Gastroesophageal sphincter (tissue), 4 donors: ENCODE data around the gene DCP1B. TPM values are rescaled to one million over a fixed set of nuclear protein-coding genes. Genes with fewer than 3 reads are reported as not detected.

ENCODE experiments used
- ATAC-seq: fragments of 150-250 bp; one replicate; pipeline ENCODE4 v1.9.1; 2016; ENCODE audit warnings: mild to moderate bottlenecking, moderate library complexity
- H3K27ac ChIP-seq, 4 donors: fragments of 200-600 bp; sonication (generic) in 3 of 4; 1 replicate in 3 of 4; 2 replicates in 1 of 4; pipeline ENCODE4 v1.5.1; 2016 to 2019
- H3K27me3 ChIP-seq: fragments of 200-600 bp; sonication (generic); one replicate; pipeline ENCODE4 v1.5.1; 2019
- H3K36me3 ChIP-seq, 2 donors: fragments of 200-600 bp; sonication (generic); one replicate each; pipeline ENCODE4 v1.5.1; 2019; ENCODE audit warnings: control low read depth in 1 of 2
- H3K4me1 ChIP-seq, 3 donors: fragments of 200-600 bp; sonication (generic); 1 replicate in 2 of 3; 2 replicates in 1 of 3; pipeline ENCODE4 v1.5.1; 2016 to 2019; ENCODE audit warnings: control low read depth in 2 of 3
- H3K4me3 ChIP-seq, 2 donors: fragments of 200-600 bp; sonication (generic); one replicate each; pipeline ENCODE4 v1.5.1; 2019; ENCODE audit warnings: mild to moderate bottlenecking in 1 of 2, moderate library complexity in 1 of 2
- H3K9me3 ChIP-seq, 3 donors: fragments of 200-600 bp; sonication (generic); one replicate each; pipeline ENCODE4 v1.5.1; 2017 to 2019; ENCODE audit warnings: control low read depth in 2 of 3
- CTCF ChIP-seq, 4 experiments: fragments of 200-600 bp in 2 of 4; fragments of 450-650 bp in 2 of 4; sonication (generic) in 1 of 4; IDR thresholded peaks; one replicate each; pipeline ENCODE4 v1.5.1; 2017 to 2019; ENCODE audit warnings: antibody characterized with exemption in 4 of 4, mild to moderate bottlenecking in 2 of 4, moderate library complexity in 2 of 4
- EP300 ChIP-seq: sonication (generic); formaldehyde crosslinking; IDR thresholded peaks from one replicate; pipeline ENCODE4 v1.6.1; 2017; ENCODE audit warnings: antibody characterized with exemption, mild to moderate bottlenecking
- POLR2A ChIP-seq, 2 donors: fragments of 450-650 bp; IDR thresholded peaks; one replicate each; pipeline ENCODE4 v1.6.1; 2017; ENCODE audit warnings: antibody characterized with exemption in 2 of 2, mild to moderate bottlenecking in 2 of 2, moderate library complexity in 1 of 2
- POLR2AphosphoS5 ChIP-seq: sonication (generic); formaldehyde crosslinking; IDR thresholded peaks from one replicate; pipeline ENCODE4 v1.6.1; 2017; ENCODE audit warnings: antibody characterized with exemption
- WGBS, 2 donors: methylation state at CpG; one replicate each; pipeline ENCODE4 v1.1.5; 2018; ENCODE audit warnings: low coverage in 1 of 2; 5-methylcytosine and 5-hydroxymethylcytosine counted together
- total RNA-seq, 4 donors: library from RNA; depleted of rRNA; stranded (reverse); fragments of >200 nt; gene quantifications; one replicate each; pipeline ENCODE4 v1.1.0, GENCODE V29; 2016

DCP1B gene
- total RNA-seq, 4 donors from 2014 or later = 26.1 to 30.4 (median 27.9) TPM

- WGBS, 2 donors = 16 to 30% methylated on average over 4 of the region's 4 CpGs
- TF ChIP-seq EP300 = no peak
- TF ChIP-seq POLR2A (IDR thresholded peaks at IDR 0.05) = no peak
- TF ChIP-seq CTCF (IDR thresholded peaks at IDR 0.05) = no peak
- TF ChIP-seq POLR2AphosphoS5 = no peak
- no peaks in the 10 kb centered on the region for H3K27me3 ChIP-seq
- H3K36me3 ChIP-seq = no peaks in the 10 kb centered on the region
- no peak overlapping the region for H3K27ac ChIP-seq
- no peak for ATAC-seq
- H3K4me1 ChIP-seq = no peaks in the 10 kb centered on the region
- H3K4me3 ChIP-seq = no peak overlapping the region
- peaks cover 0 to 4% (median 0%) of the 10 kb centered on the region in 3 donors for H3K9me3 ChIP-seq
These were observed 23.1 kb upstream of the DCP1B start for GRCh38 chr12:2027351-2027750.

- 29 to 80% methylated on average over 1 to 3 of the region's 3 CpGs for WGBS, 2 donors
- ATAC-seq = no peak
- no peak overlapping the region for H3K4me3 ChIP-seq
- H3K27ac ChIP-seq = no peak overlapping the region
- no peaks in the 10 kb centered on the region for H3K4me1 ChIP-seq
- H3K27me3 ChIP-seq = no peaks in the 10 kb centered on the region
- H3K9me3 ChIP-seq = peaks cover 0 to 4% (median 0%) of the 10 kb centered on the region in 3 donors
- no peaks in the 10 kb centered on the region for H3K36me3 ChIP-seq
- TF ChIP-seq EP300 (no peak), POLR2AphosphoS5 (no peak), CTCF (IDR thresholded peaks at IDR 0.05) (no peak), POLR2A (IDR thresholded peaks at IDR 0.05) (no peak)
These were observed 19.1 kb upstream of the DCP1B start for GRCh38 chr12:2023365-2023764.

GRCh38 chr12:2020511-2020910 lies 16.3 kb upstream of the DCP1B start:
- Histone ChIP-seq H3K9me3 (peaks cover 0 to 4% (median 0%) of the 10 kb centered on the region in 3 donors), H3K4me1 (no peaks in the 10 kb centered on the region), H3K27me3 (no peaks in the 10 kb centered on the region), H3K27ac (no peak overlapping the region), H3K36me3 (no peaks in the 10 kb centered on the region), H3K4me3 (no peak overlapping the region)
- WGBS, 2 donors = 89 to 100% methylated on average over 1 to 3 of the region's 3 CpGs
- ATAC-seq = no peak
- TF ChIP-seq CTCF (IDR thresholded peaks at IDR 0.05) = no peak

GRCh38 chr12:2019126-2019525 lies 14.9 kb upstream of the DCP1B start:
- WGBS, 2 donors = 100% methylated on average over 1 to 2 of the region's 2 CpGs
- ATAC-seq = no peak
- Histone ChIP-seq H3K27ac (no peak overlapping the region), H3K4me3 (no peak overlapping the region), H3K4me1 (peaks cover 4 to 7% (median 5%) of the 10 kb centered on the region in 3 donors), H3K9me3 (peaks cover 0 to under 1% (median 0%) of the 10 kb centered on the region in 3 donors), H3K27me3 (no peaks in the 10 kb centered on the region), H3K36me3 (no peaks in the 10 kb centered on the region)
- TF ChIP-seq EP300 = no peak
- TF ChIP-seq POLR2AphosphoS5 = no peak
- no peak for TF ChIP-seq POLR2A (IDR thresholded peaks at IDR 0.05)
- TF ChIP-seq CTCF (IDR thresholded peaks at IDR 0.05) = no peak

GRCh38 chr12:2018391-2018790 lies 14.1 kb upstream of the DCP1B start:
- no peak for TF ChIP-seq POLR2A (IDR thresholded peaks at IDR 0.05)
- Histone ChIP-seq H3K27ac (no peak overlapping the region), H3K9me3 (no peaks in the 10 kb centered on the region), H3K36me3 (no peaks in the 10 kb centered on the region), H3K4me1 (peaks cover 5 to 14% (median 6%) of the 10 kb centered on the region in 3 donors), H3K4me3 (no peak overlapping the region), H3K27me3 (no peaks in the 10 kb centered on the region)
- 70 to 94% methylated on average over 3 to 7 of the region's 7 CpGs for WGBS, 2 donors
- no peak for ATAC-seq
